Natural killer cell (primary cell): ENCODE results near the gene ADGRD1. TPM values are rescaled to one million over a fixed set of nuclear protein-coding genes. Genes with fewer than 3 reads are reported as not detected.

Source experiments
- ATAC-seq, 3 donors: fragments of 150-1000 bp in 2 of 3; fragments of 200-7000 bp in 1 of 3; cut with Tn5 transposase; 1 replicate in 1 of 3; 2 replicates in 2 of 3; pipeline ENCODE4 v1.10.0; 2021; ENCODE audit warnings: mild to moderate bottlenecking in 2 of 3, moderate library complexity in 2 of 3
- DNase-seq, 2 donors: peaks; one replicate each; pipeline versions ENCODE4 v3.0.0 to v3.0.0-alpha.2; 2013 to 2021; ENCODE audit warnings: mixed read lengths in 1 of 2
- H3K27ac ChIP-seq: one replicate; pipeline ENCODE4 v1.5.1; 2013; ENCODE audit warnings: mild to moderate bottlenecking, low read length
- H3K27me3 ChIP-seq: one replicate; pipeline ENCODE4 v1.6.1; 2013; ENCODE audit warnings: low read length; ENCODE audit not compliant: control insufficient read depth, insufficient read depth
- H3K36me3 ChIP-seq: one replicate; pipeline ENCODE4 v1.6.1; 2013; ENCODE audit warnings: low read length; ENCODE audit not compliant: control insufficient read depth, insufficient read depth
- H3K4me1 ChIP-seq: one replicate; pipeline ENCODE4 v1.6.1; 2013; ENCODE audit warnings: low read length; ENCODE audit not compliant: control insufficient read depth, insufficient read depth
- H3K4me3 ChIP-seq: one replicate; pipeline ENCODE4 v1.5.1; 2013; ENCODE audit warnings: low read length
- H3K9me3 ChIP-seq: one replicate; pipeline ENCODE4 v1.6.1; 2013; ENCODE audit warnings: low read length; ENCODE audit not compliant: control insufficient read depth, insufficient read depth
- H3K27ac Mint-ChIP-seq, 2 donors: one replicate each; pipeline ENCODE4 v1.8.0; 2022; ENCODE audit warnings: mild to moderate bottlenecking in 2 of 2, mixed read lengths in 2 of 2, moderate library complexity in 1 of 2
- H3K27me3 Mint-ChIP-seq, 2 donors: one replicate each; pipeline ENCODE4 v1.8.0; 2022; ENCODE audit warnings: low read depth in 2 of 2, mixed read lengths in 2 of 2
- H3K36me3 Mint-ChIP-seq: one replicate; pipeline ENCODE4 v1.8.0; 2022; ENCODE audit warnings: mixed read lengths
- H3K4me1 Mint-ChIP-seq, 2 donors: one replicate each; pipeline ENCODE4 v1.8.0; 2022; ENCODE audit warnings: mixed read lengths in 2 of 2
- H3K4me3 Mint-ChIP-seq: one replicate; pipeline ENCODE4 v1.8.0; 2022; ENCODE audit warnings: mild to moderate bottlenecking, moderate library complexity, mixed read lengths
- H3K9me3 Mint-ChIP-seq, 2 donors: one replicate each; pipeline ENCODE4 v1.8.0; 2022; ENCODE audit warnings: mixed read lengths in 2 of 2
- WGBS: methylation state at CpG from one replicate; pipeline ENCODE4 v1.1.7; 2013; ENCODE audit warnings: missing lambda C conversion rate; ENCODE audit not compliant: insufficient coverage; 5-methylcytosine and 5-hydroxymethylcytosine counted together
- intact Hi-C: fragments of 100-400 bp; cut with micrococcal nuclease; formaldehyde crosslinking; loops from one replicate; pipeline ENCODE4 v1.14.2; 2022
- total RNA-seq, 4 donors: library from RNA; stranded (reverse); fragments of 120-200 nt in 1 of 4; gene quantifications; one replicate each; pipeline versions ENCODE4 v1.2.3 to v1.2.4, GENCODE V29; 2013 to 2022
- TF ChIP-seq, protein P1 (sequence below): fragments of 200-600 bp; IDR thresholded peaks from one replicate; pipeline ENCODE4 v1.8.0; 2022; ENCODE audit warnings: antibody characterized with exemption

ADGRD1 gene
- total RNA-seq, 3 donors from 2014 or later (not counting 1 experiment from before 2014, with no cell fraction given), result 0.50 to 3.9 (median 1.4) TPM

DNA sequence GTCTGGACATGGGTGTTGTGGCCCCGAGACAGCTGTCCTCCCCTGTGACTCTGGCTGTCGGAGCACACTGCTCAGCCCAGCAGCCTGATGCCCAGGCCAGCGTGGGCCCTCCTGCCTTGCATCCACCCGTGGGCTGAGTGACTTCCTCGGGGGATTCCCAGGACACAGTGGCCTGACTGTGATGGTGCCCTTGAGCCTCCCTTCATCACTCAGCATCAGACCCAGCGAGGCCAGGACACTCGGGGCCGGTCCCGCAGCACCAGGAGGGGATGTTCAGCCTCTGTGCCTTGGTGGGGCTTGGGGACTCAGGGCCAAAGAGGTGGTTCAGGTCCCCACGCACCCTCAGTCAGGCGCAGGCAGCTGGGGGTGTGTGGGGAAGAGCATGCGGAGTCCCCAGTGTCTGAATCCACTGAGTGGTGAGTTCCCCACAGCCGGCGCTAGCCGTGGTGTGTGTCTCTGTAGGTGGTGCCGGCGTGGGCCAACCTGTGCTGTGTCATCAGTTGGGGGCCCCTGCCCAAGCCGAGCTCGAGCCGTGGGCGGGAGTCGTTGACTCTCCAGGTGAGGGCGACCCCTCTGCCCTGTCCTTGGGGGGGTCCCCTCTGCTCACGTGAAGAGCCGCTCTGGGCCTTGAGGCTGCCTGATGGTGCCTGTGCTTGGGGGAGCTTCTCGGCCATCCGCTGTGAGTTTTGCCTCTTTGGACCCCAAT lies 185.8 kb downstream of the ADGRD1 start:
- 88% methylated on average over 27 of the region's 27 CpGs for WGBS
- Mint-ChIP-seq H3K9me3 (no peaks in the 10 kb centered on the region), H3K27ac (no peak overlapping the region), H3K4me1 (no peaks in the 10 kb centered on the region), H3K27me3 (peaks cover 0 to 3% of the 10 kb centered on the region in 2 donors), H3K36me3 (no peaks in the 10 kb centered on the region), H3K4me3 (no peak overlapping the region)
- intact Hi-C loops, result no loop called here
- TF ChIP-seq, protein P1, sequence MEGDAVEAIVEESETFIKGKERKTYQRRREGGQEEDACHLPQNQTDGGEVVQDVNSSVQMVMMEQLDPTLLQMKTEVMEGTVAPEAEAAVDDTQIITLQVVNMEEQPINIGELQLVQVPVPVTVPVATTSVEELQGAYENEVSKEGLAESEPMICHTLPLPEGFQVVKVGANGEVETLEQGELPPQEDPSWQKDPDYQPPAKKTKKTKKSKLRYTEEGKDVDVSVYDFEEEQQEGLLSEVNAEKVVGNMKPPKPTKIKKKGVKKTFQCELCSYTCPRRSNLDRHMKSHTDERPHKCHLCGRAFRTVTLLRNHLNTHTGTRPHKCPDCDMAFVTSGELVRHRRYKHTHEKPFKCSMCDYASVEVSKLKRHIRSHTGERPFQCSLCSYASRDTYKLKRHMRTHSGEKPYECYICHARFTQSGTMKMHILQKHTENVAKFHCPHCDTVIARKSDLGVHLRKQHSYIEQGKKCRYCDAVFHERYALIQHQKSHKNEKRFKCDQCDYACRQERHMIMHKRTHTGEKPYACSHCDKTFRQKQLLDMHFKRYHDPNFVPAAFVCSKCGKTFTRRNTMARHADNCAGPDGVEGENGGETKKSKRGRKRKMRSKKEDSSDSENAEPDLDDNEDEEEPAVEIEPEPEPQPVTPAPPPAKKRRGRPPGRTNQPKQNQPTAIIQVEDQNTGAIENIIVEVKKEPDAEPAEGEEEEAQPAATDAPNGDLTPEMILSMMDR, result no peak
- DNase-seq, result peak in 1 of 2 donors; percentile 9
- Histone ChIP-seq H3K4me1 (no peaks in the 10 kb centered on the region), H3K9me3 (no peaks in the 10 kb centered on the region), H3K4me3 (no peak overlapping the region), H3K27me3 (no peaks in the 10 kb centered on the region), H3K36me3 (no peaks in the 10 kb centered on the region), H3K27ac (no peak overlapping the region)
- ATAC-seq, result no peak

DNA sequence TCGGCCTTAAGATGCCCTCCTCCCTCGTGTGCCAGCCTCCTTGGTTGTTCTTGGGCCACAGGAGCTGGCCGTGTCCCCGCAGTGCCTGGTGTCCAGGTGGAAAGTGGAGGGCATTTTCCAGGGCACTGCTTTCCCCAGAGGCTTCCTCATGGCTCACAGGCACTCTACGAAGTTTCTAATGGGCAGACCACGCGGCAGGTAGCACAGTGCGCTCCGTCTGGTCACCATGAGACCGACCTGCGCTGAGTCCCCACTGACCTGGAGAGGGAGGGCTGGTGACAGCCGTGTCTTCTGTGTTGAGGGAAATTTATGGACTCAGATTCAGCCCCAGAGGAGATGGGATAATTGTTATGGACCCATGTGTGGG lies 186.3 kb downstream of the ADGRD1 start:
- peaks cover 0 to 3% of the 10 kb centered on the region in 2 donors for H3K27me3 Mint-ChIP-seq
- no peaks in the 10 kb centered on the region for H3K36me3 Mint-ChIP-seq
- H3K4me1 Mint-ChIP-seq, result no peaks in the 10 kb centered on the region
- no peaks in the 10 kb centered on the region for H3K27me3 ChIP-seq
- intact Hi-C loops, result no loop called here
- no peaks in the 10 kb centered on the region for H3K4me1 ChIP-seq
- TF ChIP-seq, protein P1, result no peak
- ATAC-seq, result no peak
- H3K9me3 ChIP-seq, result no peaks in the 10 kb centered on the region
- H3K4me3 ChIP-seq, result no peak overlapping the region
- H3K36me3 ChIP-seq, result no peaks in the 10 kb centered on the region
- no peak overlapping the region for H3K27ac ChIP-seq
- H3K27ac Mint-ChIP-seq, result no peak overlapping the region
- no peak overlapping the region for H3K4me3 Mint-ChIP-seq
- 86% methylated on average over 12 of the region's 12 CpGs for WGBS
- DNase-seq, result no peak
- H3K9me3 Mint-ChIP-seq, result no peaks in the 10 kb centered on the region

DNA sequence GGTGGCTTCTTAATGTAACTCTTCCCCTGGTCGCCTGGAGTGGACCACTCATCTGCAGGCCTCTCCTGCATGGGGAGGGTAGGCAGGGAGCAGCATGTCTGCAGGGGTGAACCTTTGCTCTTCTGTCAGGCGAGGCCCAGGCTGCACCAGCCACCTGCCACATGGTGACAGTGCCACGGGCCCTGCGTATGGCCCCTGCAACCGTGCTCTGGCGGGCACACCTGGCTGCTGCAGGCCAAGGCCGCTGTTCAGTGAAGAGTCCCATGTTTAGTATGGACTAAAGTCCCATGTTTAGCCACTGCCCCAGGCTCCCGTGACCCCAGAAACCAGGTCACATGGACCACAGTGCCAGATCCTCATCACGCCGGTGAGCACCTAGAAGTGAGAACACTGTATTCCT lies 187.0 kb downstream of the ADGRD1 start:
- no peak overlapping the region for H3K27ac Mint-ChIP-seq
- DNase-seq (no peak), ATAC-seq (no peak)
- intact Hi-C loops, result no loop called here
- no peaks in the 10 kb centered on the region for H3K9me3 Mint-ChIP-seq
- no peaks in the 10 kb centered on the region for H3K9me3 ChIP-seq
- H3K27me3 ChIP-seq, result no peaks in the 10 kb centered on the region
- TF ChIP-seq, protein P1, result no peak
- H3K36me3 ChIP-seq, result no peaks in the 10 kb centered on the region
- 77% methylated on average over 9 of the region's 10 CpGs for WGBS
- no peaks in the 10 kb centered on the region for H3K4me1 Mint-ChIP-seq
- H3K36me3 Mint-ChIP-seq, result no peaks in the 10 kb centered on the region
- H3K4me3 Mint-ChIP-seq, result no peak overlapping the region
- peaks cover 0 to 3% of the 10 kb centered on the region in 2 donors for H3K27me3 Mint-ChIP-seq
- H3K4me3 ChIP-seq, result no peak overlapping the region
- no peak overlapping the region for H3K27ac ChIP-seq
- H3K4me1 ChIP-seq, result no peaks in the 10 kb centered on the region

DNA sequence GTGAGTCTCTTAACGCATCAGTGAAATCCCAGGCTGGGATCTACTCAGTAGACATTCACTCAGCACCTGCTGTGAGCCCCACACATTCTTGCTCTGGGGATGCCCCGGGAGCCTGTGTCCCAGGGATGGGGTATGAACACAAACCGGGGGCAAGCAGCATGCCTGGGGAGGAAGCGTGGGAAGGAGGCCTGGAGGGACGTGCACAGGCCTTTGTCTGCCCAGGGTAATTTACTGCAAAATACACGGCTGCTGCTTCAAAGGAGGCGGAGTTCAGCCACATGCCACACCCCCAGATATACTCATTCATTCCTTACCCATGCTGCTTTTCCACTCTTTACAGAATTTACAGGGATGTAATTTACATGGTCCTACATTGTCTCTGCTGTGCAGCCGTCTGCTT lies 187.8 kb downstream of the ADGRD1 start:
- no peak overlapping the region for H3K4me3 Mint-ChIP-seq
- 86% methylated on average over 8 of the region's 8 CpGs for WGBS
- ATAC-seq (no peak), DNase-seq (no peak)
- TF ChIP-seq, protein P1, result no peak
- Histone ChIP-seq H3K4me3 (no peak overlapping the region), H3K27me3 (no peaks in the 10 kb centered on the region), H3K36me3 (no peaks in the 10 kb centered on the region), H3K4me1 (no peaks in the 10 kb centered on the region), H3K27ac (no peak overlapping the region), H3K9me3 (no peaks in the 10 kb centered on the region)
- H3K27me3 Mint-ChIP-seq, result peaks cover 0 to 5% of the 10 kb centered on the region in 2 donors
- H3K27ac Mint-ChIP-seq, result no peak overlapping the region
- H3K36me3 Mint-ChIP-seq, result no peaks in the 10 kb centered on the region
- H3K4me1 Mint-ChIP-seq, result no peaks in the 10 kb centered on the region
- intact Hi-C loops, result no loop called here
- H3K9me3 Mint-ChIP-seq, result no peaks in the 10 kb centered on the region
